SK-N-SH (cell line): ENCODE measurements around the gene SETD5. TPM values are rescaled to one million over a fixed set of nuclear protein-coding genes. Genes with fewer than 3 reads are reported as not detected.

ENCODE experiments used
- CTCF ChIA-PET: fragments of 300-600, 350-600 bp; formaldehyde crosslinking; extraction: SDS; loops from one replicate; lab custom pipeline; 2021; lab: Yijun Ruan, JAX
- POLR2A ChIA-PET: fragments of 350-600 bp; sonication (Branson Sonifier 250); formaldehyde crosslinking; extraction: SDS; loops from one replicate; lab custom pipeline; 2020; ENCODE audit warnings: antibody characterized with exemption, inconsistent platforms; lab: Yijun Ruan, JAX
- DNase-seq: peaks from one replicate; pipeline ENCODE4 v3.0.0; 2012
- H2AFZ ChIP-seq: fragments of 200-600 bp; sonication (generic); 2 replicates; pipeline ENCODE4 v1.8.1; 2016; ENCODE audit warnings: antibody characterized with exemption, mild to moderate bottlenecking, low read depth
- H3F3A ChIP-seq: fragments of 200-600 bp; sonication (generic); replicated peaks from 2 replicates; pipeline ENCODE3; 2016; ENCODE audit warnings: antibody characterized with exemption, mild to moderate bottlenecking; ENCODE audit not compliant: insufficient read depth
- H3K27ac ChIP-seq, 2 experiments: fragments of 200-500 bp in 1 of 2; fragments of 200-600 bp in 1 of 2; sonication (Bioruptor generic) in 1 of 2; sonication (generic), shearing (Covaris generic) in 1 of 2; 2 replicates each; pipeline versions ENCODE4 v1.5.1 to v1.6.1; 2014 to 2016; ENCODE audit warnings: low read depth in 2 of 2, inconsistent platforms in 1 of 2, low read length in 1 of 2, mild to moderate bottlenecking in 1 of 2, mixed read lengths in 1 of 2
- H3K27me3 ChIP-seq: fragments of 200-600 bp; sonication (generic), shearing (Covaris generic); 2 replicates; pipeline ENCODE4 v1.6.1; 2016; ENCODE audit warnings: mixed run types; ENCODE audit not compliant: insufficient read depth
- H3K36me3 ChIP-seq, 2 experiments: fragments of 200-500 bp in 1 of 2; fragments of 200-600 bp in 1 of 2; sonication (Bioruptor generic) in 1 of 2; sonication (generic) in 1 of 2; replicated peaks in 1 of 2; 2 replicates each; pipeline versions ENCODE3 to v1.5.1; 2014 to 2016; ENCODE audit warnings: low read length in 1 of 2, mild to moderate bottlenecking in 1 of 2; ENCODE audit not compliant: insufficient read depth in 2 of 2, control insufficient read depth in 1 of 2
- H3K4me1 ChIP-seq, 2 experiments: fragments of 200-500 bp in 1 of 2; fragments of 200-600 bp in 1 of 2; sonication (Bioruptor generic) in 1 of 2; sonication (generic), shearing (Covaris generic) in 1 of 2; 2 replicates each; pipeline versions ENCODE4 v1.5.1 to v1.6.1; 2014 to 2016; ENCODE audit warnings: low read depth in 1 of 2, low read length in 1 of 2, mixed run types in 1 of 2; ENCODE audit not compliant: insufficient read depth in 2 of 2, control insufficient read depth in 1 of 2
- H3K4me2 ChIP-seq: fragments of 200-600 bp; sonication (generic), shearing (Covaris generic); 2 replicates; pipeline ENCODE4 v1.6.1; 2017; ENCODE audit warnings: mixed run types
- H3K4me3 ChIP-seq, 2 experiments: fragments of 200-500 bp in 1 of 2; fragments of 200-600 bp in 1 of 2; sonication (Bioruptor generic) in 1 of 2; sonication (generic), shearing (Covaris generic) in 1 of 2; 2 replicates each; pipeline versions ENCODE4 v1.5.1 to v1.8.1; 2014 to 2016; ENCODE audit warnings: low read depth in 2 of 2, inconsistent platforms in 1 of 2, low read length in 1 of 2, mild to moderate bottlenecking in 1 of 2, mixed read lengths in 1 of 2, moderate library complexity in 1 of 2
- H3K79me2 ChIP-seq: fragments of 200-600 bp; sonication (generic); 2 replicates; pipeline ENCODE4 v1.8.1; 2017; ENCODE audit warnings: mild to moderate bottlenecking; ENCODE audit not compliant: insufficient read depth
- H3K9ac ChIP-seq: fragments of 200-600 bp; sonication (generic); 2 replicates; pipeline ENCODE4 v1.6.1; 2017; ENCODE audit warnings: mixed run types
- H3K9me2 ChIP-seq: fragments of 200-600 bp; sonication (generic); 2 replicates; pipeline ENCODE4 v1.6.1; 2017; ENCODE audit warnings: mixed run types
- H3K9me3 ChIP-seq: fragments of 200-600 bp; sonication (generic); 2 replicates; pipeline ENCODE4 v1.6.1; 2017; ENCODE audit warnings: mixed run types, mild to moderate bottlenecking, moderate library complexity
- H4K20me1 ChIP-seq: fragments of 200-600 bp; sonication (generic); 2 replicates; pipeline ENCODE4 v1.6.1; 2017; ENCODE audit warnings: mild to moderate bottlenecking, mixed run types; ENCODE audit not compliant: insufficient read depth
- CHD2 ChIP-seq: fragments of 150-350 bp; IDR thresholded peaks from 2 replicates; pipeline ENCODE4 v1.6.1; 2018; ENCODE audit warnings: low read length; ENCODE audit not compliant: partially characterized antibody
- ELF1 ChIP-seq: IDR thresholded peaks from 2 replicates; pipeline ENCODE4 v1.4.0; 2012
- EZH2phosphoT487 ChIP-seq: fragments of 200-600 bp; sonication (generic); IDR thresholded peaks from 2 replicates; pipeline ENCODE4 v1.6.1; 2017; ENCODE audit warnings: low read depth, mixed run types, mild to moderate bottlenecking, antibody characterized with exemption, moderate library complexity, borderline replicate concordance
- FOSL2 ChIP-seq: IDR thresholded peaks from 2 replicates; pipeline ENCODE4 v1.4.0; 2012; ENCODE audit warnings: low read depth, mild to moderate bottlenecking, moderate library complexity, borderline replicate concordance
- FOXJ3 ChIP-seq: sonication (generic); formaldehyde crosslinking; IDR thresholded peaks from 2 replicates; pipeline ENCODE4 v1.5.1; 2020; ENCODE audit warnings: mild to moderate bottlenecking, missing genetic modification reagents
- FOXM1 ChIP-seq: IDR thresholded peaks from 2 replicates; pipeline ENCODE4 v1.4.0; 2012; ENCODE audit warnings: low read depth, mild to moderate bottlenecking
- GABPA ChIP-seq: IDR thresholded peaks from 2 replicates; pipeline ENCODE4 v1.4.0; 2012; ENCODE audit warnings: low read depth, mild to moderate bottlenecking
- JUND ChIP-seq: IDR thresholded peaks from 2 replicates; pipeline ENCODE4 v1.4.0; 2012
- MAX ChIP-seq: IDR thresholded peaks from 2 replicates; pipeline ENCODE4 v1.4.0; 2012; ENCODE audit warnings: low read depth
- MEF2A ChIP-seq: IDR thresholded peaks from 2 replicates; pipeline ENCODE4 v1.4.0; 2012; ENCODE audit warnings: low read depth, borderline replicate concordance
- MXI1 ChIP-seq: IDR thresholded peaks from 2 replicates; pipeline ENCODE4 v1.6.1; 2012; ENCODE audit warnings: mild to moderate bottlenecking, low read depth, low read length, improper control_type of control experiment
- NFIC ChIP-seq: IDR thresholded peaks from 2 replicates; pipeline ENCODE4 v1.4.0; 2012; ENCODE audit warnings: borderline replicate concordance
- NRF1 ChIP-seq: IDR thresholded peaks from 2 replicates; pipeline ENCODE4 v1.6.1; 2012; ENCODE audit warnings: low read depth, mild to moderate bottlenecking, low read length
- PBX3 ChIP-seq: IDR thresholded peaks from 2 replicates; pipeline ENCODE4; 2012
- POLR2AphosphoS5 ChIP-seq: IDR thresholded peaks from 2 replicates; pipeline ENCODE4 v1.6.1; 2012; ENCODE audit warnings: low read depth, low read length
- RCOR1 ChIP-seq: fragments of 150-350 bp; IDR thresholded peaks from 2 replicates; pipeline ENCODE4 v1.6.1; 2017; ENCODE audit warnings: antibody characterized with exemption, low read length
- REST ChIP-seq: IDR thresholded peaks from 2 replicates; pipeline ENCODE4 v1.6.1; 2012; ENCODE audit warnings: mild to moderate bottlenecking, low read depth, low read length, moderate library complexity
- RXRA ChIP-seq: IDR thresholded peaks from 2 replicates; pipeline ENCODE4 v1.4.0; 2012; ENCODE audit warnings: low read depth, mild to moderate bottlenecking, borderline replicate concordance
- TAF1 ChIP-seq: IDR thresholded peaks from 2 replicates; pipeline ENCODE4 v1.6.1; 2012; ENCODE audit warnings: low read depth, mild to moderate bottlenecking, low read length, moderate library complexity, borderline replicate concordance
- USF1 ChIP-seq: IDR thresholded peaks from 2 replicates; pipeline ENCODE4 v1.4.0; 2012; ENCODE audit warnings: low read depth, borderline replicate concordance
- ZBTB33 ChIP-seq: IDR thresholded peaks from 2 replicates; pipeline ENCODE4 v1.4.0; 2012; ENCODE audit warnings: low read depth, borderline replicate concordance
- WGBS: methylation state at CpG from one replicate; pipeline ENCODE4 v1.1.6; 2017; ENCODE audit warnings: low lambda C conversion rate; 5-methylcytosine and 5-hydroxymethylcytosine counted together
- polyA plus RNA-seq, 3 experiments: library from polyadenylated mRNA; depleted of rRNA; stranded (reverse); fragments of >200 nt; gene quantifications; 2 replicates each; pipeline ENCODE4 v1.2.3, GENCODE V29; 2012

The SETD5 gene
- polyA plus RNA-seq, 1 of the 3 experiments (the other 2 are of a cell fraction): 32.3 TPM

- no peaks in the 10 kb centered on the region for H3K9me3 ChIP-seq
- ChIA-PET POLR2A (no interaction called here), CTCF (no interaction called here)
- peaks cover 24% of the 10 kb centered on the region for H3F3A ChIP-seq
- peaks cover 100% of the 10 kb centered on the region for H3K79me2 ChIP-seq
- DNase-seq: no peak
- H3K4me2 ChIP-seq: no peak overlapping the region
- no peak overlapping the region for H3K4me3 ChIP-seq
- H3K36me3 ChIP-seq: peaks cover 6 to 34% of the 10 kb centered on the region in 2 experiments
- H3K27me3 ChIP-seq: no peaks in the 10 kb centered on the region
- no peaks in the 10 kb centered on the region for H3K9me2 ChIP-seq
- TF ChIP-seq ELF1 (no peak), FOSL2 (no peak), JUND (no peak), FOXJ3 (CRISPR knock-in tag) (no peak), RXRA (no peak), MEF2A (no peak), PBX3 (no peak), FOXM1 (no peak), TAF1 (no peak), RCOR1 (no peak)
- H3K9ac ChIP-seq: no peak overlapping the region
- no peak overlapping the region for H2AFZ ChIP-seq
- 96% methylated on average over 1 of the region's 1 CpG for WGBS
- no peak overlapping the region for H3K27ac ChIP-seq
- peaks cover 100% of the 10 kb centered on the region for H4K20me1 ChIP-seq
- peaks cover 0 to 4% of the 10 kb centered on the region in 2 experiments; a peak in 2 of 4 replicates for H3K4me1 ChIP-seq
Measured at GRCh38 chr3:9412293-9412692, 14.9 kb downstream of the SETD5 start.

- CTCF ChIA-PET: no interaction called here
- no peaks in the 10 kb centered on the region for H3K27me3 ChIP-seq
- no peaks in the 10 kb centered on the region for H3K9me2 ChIP-seq
- H3K4me1 ChIP-seq: peaks cover 0 to 4% of the 10 kb centered on the region in 2 experiments; a peak in 2 of 4 replicates
- H3K4me3 ChIP-seq: no peak overlapping the region
- H3K79me2 ChIP-seq: peaks cover 100% of the 10 kb centered on the region
- DNase-seq: no peak
- no peak overlapping the region for H2AFZ ChIP-seq
- POLR2A ChIA-PET: no interaction called here
- peaks cover 99% of the 10 kb centered on the region for H4K20me1 ChIP-seq
- H3F3A ChIP-seq: peaks cover 23% of the 10 kb centered on the region
- H3K9me3 ChIP-seq: no peaks in the 10 kb centered on the region
- H3K9ac ChIP-seq: no peak overlapping the region
- no peak overlapping the region for H3K4me2 ChIP-seq
- no peak overlapping the region for H3K27ac ChIP-seq
- peaks cover 4 to 24% of the 10 kb centered on the region in 2 experiments for H3K36me3 ChIP-seq
- no peak for TF ChIP-seq CHD2
- no peak for TF ChIP-seq EZH2phosphoT487
- no peak for TF ChIP-seq PBX3
- TF ChIP-seq ELF1: no peak
- no peak for TF ChIP-seq GABPA
- TF ChIP-seq NRF1: no peak
- no peak for TF ChIP-seq MAX
- TF ChIP-seq USF1: no peak
- no peak for TF ChIP-seq REST
- no peak for TF ChIP-seq POLR2AphosphoS5
- TF ChIP-seq MEF2A: no peak
- TF ChIP-seq NFIC: no peak
- no peak for TF ChIP-seq MXI1
- no peak for TF ChIP-seq ZBTB33
- TF ChIP-seq FOXM1: no peak
- no peak for TF ChIP-seq JUND
Measured at GRCh38 chr3:9414826-9415225, 17.4 kb downstream of the SETD5 start.
